HFF-Myc (cell line): ENCODE results near the gene TEX35.

ENCODE experiments used
- DNase-seq: peaks from one replicate; pipeline ENCODE4 v3.0.0-alpha.2; 2011; ENCODE audit warnings: low read depth; ENCODE audit errors: extremely low read depth
- H3K4me3 ChIP-seq: replicated peaks from 2 replicates; pipeline ENCODE4 v1.5.1; 2011; ENCODE audit warnings: low read depth, mild to moderate bottlenecking, control low read depth, low read length
- CTCF ChIP-seq: IDR thresholded peaks from 2 replicates; pipeline ENCODE4 v1.5.1; 2012; ENCODE audit warnings: mild to moderate bottlenecking, low read depth, low read length, control low read depth; ENCODE audit errors: missing control alignments

The TEX35 gene

GRCh38 chr1:178510155-178510554 is 2.8 kb upstream of the TEX35 start:
- no peak overlapping the region for H3K4me3 ChIP-seq
- TF ChIP-seq CTCF, result no peak
- DNase-seq, result no peak

GRCh38 chr1:178513278-178513983 is 522 bp downstream of the TEX35 start:
- DNase-seq, result no peak
- TF ChIP-seq CTCF, result no peak
- no peak overlapping the region for H3K4me3 ChIP-seq

GRCh38 chr1:178516110-178516509 is 3.2 kb downstream of the TEX35 start:
- no peak for TF ChIP-seq CTCF
- DNase-seq, result no peak
- H3K4me3 ChIP-seq, result no peak overlapping the region

- no peak for DNase-seq
- no peak overlapping the region for H3K4me3 ChIP-seq
- no peak for TF ChIP-seq CTCF
These were observed 6.0 kb downstream of the TEX35 start for GRCh38 chr1:178518894-178519293.

GRCh38 chr1:178520803-178521202 is 7.9 kb downstream of the TEX35 start:
- no peak for DNase-seq
- no peak for TF ChIP-seq CTCF
- no peak overlapping the region for H3K4me3 ChIP-seq

GRCh38 chr1:178521241-178521640 is 8.3 kb downstream of the TEX35 start:
- TF ChIP-seq CTCF, result no peak
- no peak overlapping the region for H3K4me3 ChIP-seq
- DNase-seq, result no peak

- TF ChIP-seq CTCF, result no peak
- no peak overlapping the region for H3K4me3 ChIP-seq
- no peak for DNase-seq
These were observed 14.2 kb downstream of the TEX35 start for GRCh38 chr1:178527117-178527516.
